Measurements from ENCODE around the gene LZTS2.

Gene LZTS2

GRCh38 chr10:101040061-101040460 is 40.5 kb downstream of the LZTS2 start:
- Histone ChIP-seq H3K27me3 (ENCODE audit: insufficient read depth, poor library complexity, severe bottlenecking) (no peaks in the 10 kb centered on the region), H3K27ac (replicated peaks) (no peak overlapping the region), H3K4me3 (replicated peaks; ENCODE audit: insufficient read depth, low read length) (no peak overlapping the region)
- no peak for TF ChIP-seq GABPA (IDR thresholded peaks at IDR 0.05; ENCODE audit: low read depth)
- TF ChIP-seq POLR2AphosphoS5 (IDR thresholded peaks at IDR 0.05; ENCODE audit: low read depth): no peak
- TF ChIP-seq SPI1 (IDR thresholded peaks at IDR 0.05; ENCODE audit: borderline replicate concordance, low read depth): no peak
- no peak for TF ChIP-seq REST (IDR thresholded peaks at IDR 0.05; ENCODE audit: insufficient replicate concordance, low read depth)
- TF ChIP-seq CTCF (IDR thresholded peaks at IDR 0.05; ENCODE audit: insufficient read depth, low read length): no peak
- DNase-seq (ENCODE audit: low read depth in 1 of 2, low spot score in 1 of 2): no peak

GRCh38 chr10:101040851-101041250 is 41.2 kb downstream of the LZTS2 start:
- no peaks in the 10 kb centered on the region for H3K27me3 ChIP-seq (ENCODE audit: insufficient read depth, poor library complexity, severe bottlenecking)
- H3K27ac ChIP-seq (replicated peaks): no peak overlapping the region
- no peak for DNase-seq (ENCODE audit: low read depth in 1 of 2, low spot score in 1 of 2)
- H3K4me3 ChIP-seq (replicated peaks; ENCODE audit: insufficient read depth, low read length): no peak overlapping the region
- TF ChIP-seq SPI1 (IDR thresholded peaks at IDR 0.05; ENCODE audit: borderline replicate concordance, low read depth) (no peak), POLR2AphosphoS5 (IDR thresholded peaks at IDR 0.05; ENCODE audit: low read depth) (no peak), CTCF (IDR thresholded peaks at IDR 0.05; ENCODE audit: insufficient read depth, low read length) (no peak), REST (IDR thresholded peaks at IDR 0.05; ENCODE audit: insufficient replicate concordance, low read depth) (no peak), GABPA (IDR thresholded peaks at IDR 0.05; ENCODE audit: low read depth) (no peak)

- Histone ChIP-seq H3K27ac (replicated peaks) (no peak overlapping the region), H3K27me3 (ENCODE audit: insufficient read depth, poor library complexity, severe bottlenecking) (no peaks in the 10 kb centered on the region), H3K4me3 (replicated peaks; ENCODE audit: insufficient read depth, low read length) (no peak overlapping the region)
- peak; percentile 59 to 86 for DNase-seq (ENCODE audit: low read depth in 1 of 2, low spot score in 1 of 2)
- peak; percentile 84 for TF ChIP-seq CTCF (IDR thresholded peaks at IDR 0.05; ENCODE audit: insufficient read depth, low read length)
- no peak for TF ChIP-seq POLR2AphosphoS5 (IDR thresholded peaks at IDR 0.05; ENCODE audit: low read depth)
- TF ChIP-seq REST (IDR thresholded peaks at IDR 0.05; ENCODE audit: insufficient replicate concordance, low read depth): no peak
- no peak for TF ChIP-seq GABPA (IDR thresholded peaks at IDR 0.05; ENCODE audit: low read depth)
- no peak for TF ChIP-seq SPI1 (IDR thresholded peaks at IDR 0.05; ENCODE audit: borderline replicate concordance, low read depth)
Observed at GRCh38 chr10:101041252-101041761, 41.7 kb downstream of the LZTS2 start.
